ENCODE data around the gene SCGB2A2. TPM values are rescaled to one million over a fixed set of nuclear protein-coding genes. Genes with fewer than 3 reads are reported as not detected.

The SCGB2A2 gene
- total RNA-seq: not detected in 2 replicates

DNA sequence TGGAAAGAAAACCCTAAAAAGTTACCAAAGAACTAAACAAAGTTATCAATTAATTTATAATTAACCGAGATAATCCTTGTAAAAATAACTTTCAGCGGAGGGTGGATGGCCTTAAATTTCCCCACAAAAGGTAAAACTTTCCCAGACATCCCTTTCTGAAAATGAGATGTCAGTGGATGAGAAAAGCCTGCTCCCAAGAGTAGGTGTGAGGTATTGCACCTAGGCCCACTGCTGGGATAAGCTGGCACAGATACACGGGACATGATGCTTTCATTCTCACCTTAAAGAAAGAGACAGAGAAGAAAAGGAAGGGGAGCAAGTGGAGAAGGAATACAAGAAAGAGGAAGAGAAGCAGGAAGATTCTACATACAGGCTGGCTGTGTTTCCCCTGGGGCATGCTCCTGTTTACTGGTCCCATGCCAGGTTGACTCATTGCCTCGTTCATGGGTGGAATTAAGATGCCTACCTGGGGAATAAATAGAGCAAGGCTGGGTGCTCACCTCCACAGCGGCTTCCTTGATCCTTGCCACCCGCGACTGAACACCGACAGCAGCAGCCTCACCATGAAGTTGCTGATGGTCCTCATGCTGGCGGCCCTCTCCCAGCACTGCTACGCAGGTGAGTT lies at the start of gene SCGB2A2:
TSS of gene SCGB2A2 (plus strand) at position 505 of the 625 bp plus-strand sequence. CDS start at position 564, 59 bp downstream.

DNA sequence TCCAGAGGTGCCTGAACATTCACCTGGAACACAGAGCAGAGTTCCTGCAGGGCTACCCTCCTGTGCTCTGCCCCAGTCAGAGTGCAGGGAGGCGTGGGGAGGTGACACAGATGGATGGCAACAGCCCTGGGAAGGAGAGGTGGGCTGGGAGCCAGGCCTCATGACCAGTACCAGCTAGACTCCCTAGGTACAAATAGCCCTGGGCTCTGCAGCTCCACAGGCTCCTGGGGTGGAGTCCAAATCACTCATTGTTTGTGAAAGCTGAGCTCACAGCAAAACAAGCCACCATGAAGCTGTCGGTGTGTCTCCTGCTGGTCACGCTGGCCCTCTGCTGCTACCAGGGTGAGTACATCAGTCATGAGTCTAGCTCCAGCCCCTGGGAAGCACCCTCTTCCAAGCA lies 27.9 kb upstream of the SCGB2A2 start, which contains the start of gene SCGB1D2:
TSS of gene SCGB1D2 (plus strand) at position 219 of the 400 bp plus-strand sequence. CDS start at position 288, 69 bp downstream.

DNA sequence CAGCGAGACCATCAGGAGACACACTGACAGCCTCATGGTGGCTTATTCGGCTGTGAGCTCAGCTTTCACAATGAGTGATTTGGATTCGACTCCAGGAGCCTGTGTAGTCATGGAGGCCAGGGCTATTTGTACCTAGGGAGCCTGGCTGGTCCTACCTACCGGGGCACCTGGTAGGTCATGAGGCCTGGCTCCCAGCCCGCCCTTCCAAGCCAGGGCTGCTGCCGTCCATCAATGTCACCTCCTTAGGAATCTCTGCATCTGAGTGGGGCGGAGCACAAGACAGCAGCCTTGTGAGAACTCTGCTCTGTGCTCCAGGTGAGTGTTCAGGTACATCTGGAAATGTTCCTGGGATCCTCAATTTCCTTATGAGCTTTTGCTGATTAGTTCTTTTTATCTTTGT lies 29.0 kb downstream of the SCGB2A2 start, which contains the start of gene SCGB1D4:
TSS of gene SCGB1D4 (minus strand) at position 101 of the 400 bp plus-strand sequence. CDS start at position 36, 65 bp downstream.

Other genes starting within 250 kb of the SCGB2A2 start
- 13.3 and 100 TPM in 2 replicates for gene INCENP, start 146.1 kb upstream of the SCGB2A2 start, total RNA-seq
- not detected in 2 replicates for gene SCGB1D1, start 79.9 kb upstream of the SCGB2A2 start, total RNA-seq
- gene SCGB2A1, start 61.5 kb upstream of the SCGB2A2 start, total RNA-seq: not detected in 2 replicates
- gene SCGB1D2, start 27.9 kb upstream of the SCGB2A2 start, total RNA-seq: not detected in 2 replicates
- gene SCGB1D4, start 28.9 kb downstream of the SCGB2A2 start, total RNA-seq: not detected in 2 replicates
- 7.2 and 13.4 TPM in 2 replicates for gene ASRGL1, start 67.3 kb downstream of the SCGB2A2 start, total RNA-seq
- gene SCGB1A1, start 148.9 kb downstream of the SCGB2A2 start, total RNA-seq: not detected in 2 replicates

All from mesangial cell (primary cell).